Measurements from ENCODE around the gene MCF2L2. TPM values are rescaled to one million over a fixed set of nuclear protein-coding genes. Genes with fewer than 3 reads are reported as not detected.
"Not testable (repeated sequence)": the region's sequence is repeated elsewhere in the genome, so short reads cannot be mapped to it uniquely, and the experiment has no call there.

Gene MCF2L2
- polyA plus RNA-seq, 12 donors: 0.05 to 0.62 (median 0.38) TPM; not detected in 2

DNA sequence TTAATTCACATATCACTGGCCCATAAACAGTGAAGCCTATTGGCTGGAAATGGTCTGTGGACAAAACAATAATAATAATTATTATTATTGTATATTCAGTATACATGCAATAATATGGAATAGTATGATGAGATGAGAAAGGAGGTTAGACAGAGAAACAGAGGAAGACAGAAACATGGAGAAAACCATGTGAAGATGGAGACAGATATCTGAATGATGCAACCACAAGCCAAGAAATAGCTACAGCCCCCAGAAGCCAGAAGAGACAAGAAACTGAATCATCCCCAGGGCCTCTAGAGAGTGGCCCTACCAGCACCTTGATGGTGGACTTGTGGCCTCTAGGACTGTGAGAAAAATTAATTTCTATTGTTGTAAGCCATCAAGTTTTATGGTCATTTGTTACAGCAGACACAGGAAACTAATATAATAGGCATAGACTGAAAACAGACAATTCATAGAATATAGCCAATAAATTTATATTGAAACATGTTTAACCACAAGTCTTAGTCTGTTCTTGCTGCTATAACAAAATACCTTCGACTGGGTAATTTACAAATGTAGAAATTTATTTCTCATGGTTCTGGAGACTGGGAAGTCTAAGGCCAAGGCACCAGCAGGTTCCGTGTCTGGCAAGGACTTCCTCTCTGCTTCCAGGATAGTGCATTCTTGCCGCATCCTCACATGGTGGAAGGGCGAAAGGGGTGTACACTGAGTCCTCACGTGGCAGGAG, 31.6 kb downstream of the MCF2L2 start:
- no peak for DNase-seq

GRCh38 chr3:183394150-183394549, 34.3 kb downstream of the MCF2L2 start:
- DNase-seq: no peak

DNA sequence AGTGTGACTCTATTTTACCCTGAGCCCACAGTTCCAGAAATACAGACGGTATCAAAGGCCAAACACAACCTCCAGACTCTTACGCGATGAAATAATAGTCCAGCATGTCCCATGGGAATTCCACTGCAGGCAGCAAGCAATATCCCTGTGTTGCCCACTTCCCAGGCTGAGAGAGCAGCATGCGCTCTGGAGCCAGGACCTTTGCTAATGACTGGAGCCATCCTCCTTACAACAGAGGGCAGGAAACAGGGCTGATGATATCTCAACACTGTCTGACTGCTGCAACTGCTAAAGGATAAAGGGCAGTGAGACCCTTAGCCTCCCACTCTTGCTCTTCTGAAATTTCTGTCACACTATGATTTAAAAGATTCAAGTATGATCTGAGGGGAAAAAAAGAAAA, 34.8 kb downstream of the MCF2L2 start:
- no peak for DNase-seq

DNA sequence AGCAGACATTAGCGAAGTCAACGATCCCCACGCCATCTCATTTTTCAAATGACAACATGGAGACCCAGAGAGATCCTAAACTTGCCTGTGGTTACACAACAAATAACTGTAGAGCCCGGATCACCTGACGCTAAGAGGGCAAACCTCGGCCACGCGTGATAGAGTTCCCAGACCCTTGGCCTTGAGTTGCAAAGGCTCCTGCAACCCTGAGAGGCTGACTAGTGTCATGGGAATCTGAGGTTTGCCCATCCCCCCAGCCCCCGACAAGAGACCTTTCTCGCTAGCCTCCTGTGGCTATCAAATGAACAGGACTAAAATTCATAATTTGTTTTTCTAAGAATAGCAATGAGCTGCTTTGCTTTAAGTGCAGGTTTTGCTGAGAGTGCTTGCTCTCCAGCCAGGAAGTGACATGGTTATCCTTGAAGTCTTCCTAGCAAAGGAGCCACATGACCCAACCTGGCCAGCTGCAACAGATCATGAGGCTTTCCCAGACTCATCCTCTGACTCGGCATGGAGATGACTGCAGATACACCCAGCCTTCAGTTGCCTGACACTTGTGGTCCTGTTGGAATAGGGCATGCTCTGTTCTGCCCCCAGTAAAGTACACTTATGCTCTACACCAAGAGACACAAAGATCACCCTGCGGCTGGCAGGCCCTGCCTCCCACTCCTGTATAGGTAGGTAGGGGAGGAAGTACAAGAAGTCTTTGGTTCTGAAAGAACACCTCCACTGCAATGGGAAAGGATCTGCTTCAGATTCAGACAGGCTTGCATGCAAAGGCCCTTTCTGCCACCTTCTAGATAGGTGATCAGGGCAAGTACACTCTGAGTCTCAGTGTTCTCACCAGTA, 36.0 kb downstream of the MCF2L2 start:
- no peak for DNase-seq

DNA sequence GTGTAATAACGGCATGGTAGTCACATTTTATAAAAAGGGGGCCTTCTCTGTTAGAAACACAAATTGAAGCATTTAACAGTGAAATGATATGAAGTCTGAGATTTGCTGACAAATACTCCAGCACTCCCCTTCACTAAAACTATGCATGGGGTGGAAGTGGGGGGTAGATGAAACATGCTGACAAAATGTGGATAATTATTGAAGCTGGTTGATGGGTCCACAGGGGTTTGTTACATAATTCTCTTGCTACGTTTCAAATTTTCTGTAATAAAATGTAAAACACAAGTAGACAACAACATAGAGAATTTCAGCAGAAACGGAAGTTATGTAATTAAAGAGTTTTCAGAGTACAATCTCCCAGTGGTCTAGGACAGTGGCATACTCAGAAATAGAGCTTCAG, 37.0 kb downstream of the MCF2L2 start:
- no peak for DNase-seq

GRCh38 chr3:183390844-183391243, 37.6 kb downstream of the MCF2L2 start:
- no peak for DNase-seq

GRCh38 chr3:183388213-183388895, 40.1 kb downstream of the MCF2L2 start:
- DNase-seq: no peak

DNA sequence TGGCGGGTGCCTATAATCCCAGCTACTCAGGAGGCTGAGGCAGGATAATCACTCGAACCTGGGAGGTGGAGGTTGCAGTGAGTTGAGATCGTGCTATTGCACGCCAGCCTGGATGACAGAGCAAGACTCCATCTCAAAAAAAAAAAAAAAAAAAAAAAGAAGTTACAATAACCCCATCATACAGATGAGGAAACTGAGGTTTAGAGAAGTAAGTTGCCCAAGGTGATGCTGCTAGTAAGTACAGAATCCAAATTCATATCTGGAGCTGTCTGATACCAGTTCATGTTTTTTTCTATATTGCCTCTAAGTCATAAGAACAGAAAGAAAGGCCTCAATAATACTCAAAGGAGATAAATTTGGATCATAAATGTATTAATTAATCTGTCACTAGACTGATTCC, 40.6 kb downstream of the MCF2L2 start:
- DNase-seq: no peak

DNA sequence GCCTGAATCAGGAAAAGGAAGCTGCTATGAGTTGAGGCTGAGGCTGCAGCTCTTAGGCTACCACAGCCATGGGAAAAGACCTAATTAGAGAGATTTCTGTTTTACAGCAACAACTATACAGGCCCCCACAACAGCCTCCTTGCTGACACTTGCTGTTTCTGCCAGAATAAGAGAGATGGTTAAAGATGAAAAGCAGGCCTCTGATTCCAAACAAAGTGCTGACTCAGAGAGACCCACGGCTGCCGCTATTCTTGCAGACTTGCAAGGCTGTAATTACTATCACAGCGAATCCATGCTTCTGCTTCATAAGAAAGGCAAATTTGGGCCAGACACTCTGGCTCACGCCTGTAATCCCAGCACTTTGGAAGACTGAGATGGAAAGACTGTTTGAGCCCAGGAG, 41.8 kb downstream of the MCF2L2 start:
- DNase-seq: no peak

GRCh38 chr3:183385698-183386613, 42.5 kb downstream of the MCF2L2 start:
- DNase-seq: peak; percentile 59

DNA sequence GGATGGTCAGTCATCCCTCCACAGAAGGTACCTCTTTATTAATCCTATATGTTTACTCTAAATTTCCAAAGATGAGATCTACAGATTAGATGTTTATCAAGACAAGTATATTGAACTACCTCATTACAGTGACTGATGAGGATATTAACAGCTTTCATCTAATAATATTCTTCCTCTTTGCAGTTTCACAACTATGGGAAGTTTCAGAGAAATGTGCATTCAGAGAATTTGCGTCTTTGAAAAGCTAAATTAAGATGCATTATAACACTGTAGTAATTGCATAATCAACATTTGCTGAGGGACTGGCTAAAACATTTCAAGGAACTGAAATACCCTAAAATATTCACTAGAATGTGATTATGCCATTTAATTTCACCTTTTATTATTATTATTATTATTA, 46.7 kb downstream of the MCF2L2 start:
- DNase-seq: no peak

- DNase-seq: no peak
These were observed 47.2 kb downstream of the MCF2L2 start for GRCh38 chr3:183381179-183381578.

DNA sequence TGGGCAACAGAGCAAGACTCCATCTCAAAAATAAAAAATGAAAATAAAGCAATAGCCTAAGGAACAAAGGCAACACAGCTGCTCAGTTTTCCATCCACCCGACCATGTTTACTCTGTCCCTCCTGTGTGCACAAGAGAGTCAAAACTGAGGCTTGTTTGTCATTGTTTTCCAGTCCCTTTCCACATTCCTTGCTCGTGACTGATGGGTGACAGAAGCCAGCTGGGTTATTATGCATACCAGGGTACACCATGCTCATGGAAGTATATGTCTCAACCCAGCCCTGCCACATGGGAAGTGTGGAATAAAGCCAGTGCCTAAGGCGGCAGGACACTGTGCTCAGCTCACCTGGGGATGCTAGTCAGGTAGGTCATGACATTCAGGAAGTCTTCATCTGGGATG, 49.5 kb downstream of the MCF2L2 start:
- DNase-seq: no peak

- DNase-seq: no peak
These were observed 49.9 kb downstream of the MCF2L2 start for GRCh38 chr3:183378545-183378944.

DNA sequence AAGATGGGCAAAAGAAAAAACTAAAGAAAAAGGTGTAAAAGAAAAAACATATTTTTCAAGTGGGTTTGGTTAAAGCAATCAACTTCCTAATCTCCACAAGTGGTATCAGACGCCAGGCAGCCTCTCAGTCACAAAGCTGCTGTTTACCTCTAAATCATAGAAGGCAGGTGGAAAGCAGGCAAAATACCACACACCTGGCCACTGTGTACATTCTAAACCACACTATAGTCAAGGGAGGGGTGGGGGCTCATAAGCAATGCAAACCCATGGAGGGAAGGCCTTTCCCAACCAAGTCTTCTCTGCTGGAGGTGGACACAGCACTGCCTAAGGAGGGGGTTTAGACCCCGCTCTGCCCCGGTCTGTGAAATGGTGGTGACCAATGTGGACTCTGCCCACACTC, 50.4 kb downstream of the MCF2L2 start:
- no peak for DNase-seq

- DNase-seq: no peak
These were observed 51.0 kb downstream of the MCF2L2 start for GRCh38 chr3:183377307-183377959.

DNA sequence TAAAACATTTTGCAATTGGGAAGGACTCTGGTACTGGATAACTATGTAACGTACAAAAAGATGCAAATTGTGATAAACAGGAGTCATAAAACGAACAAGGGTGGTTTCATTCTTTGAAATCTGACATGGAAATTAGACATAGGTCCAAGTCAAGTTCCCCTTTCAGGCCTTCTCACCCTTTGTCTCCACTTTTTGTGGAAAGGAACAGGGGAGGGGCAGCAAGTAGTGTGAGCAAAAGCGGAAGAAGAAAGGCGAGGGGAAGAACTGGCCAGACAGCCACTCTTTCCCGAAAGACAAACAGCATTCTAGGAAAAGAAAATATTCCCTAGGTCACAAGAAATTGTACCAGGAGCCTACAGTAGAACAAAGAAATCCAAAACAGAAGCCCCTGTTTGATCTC, 52.6 kb downstream of the MCF2L2 start:
- DNase-seq: no peak

DNA sequence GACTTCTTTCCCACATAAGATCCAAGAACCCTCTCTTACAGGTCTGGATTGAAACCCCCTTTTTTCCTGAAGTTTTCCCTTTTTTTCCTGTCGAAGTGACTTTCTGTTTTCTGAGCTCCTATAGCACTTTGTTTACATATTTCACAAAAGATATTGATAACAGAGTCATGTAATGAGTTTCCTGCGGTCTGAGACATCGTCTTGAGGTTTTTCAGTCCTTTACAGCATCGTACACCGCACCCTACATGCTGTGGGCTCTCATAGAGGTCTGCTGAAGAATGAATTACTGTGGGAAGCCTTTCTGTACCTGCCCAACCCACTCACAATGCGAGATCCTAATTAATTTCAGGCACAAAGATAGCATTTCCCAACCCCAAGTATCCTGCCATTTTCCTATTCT, 53.1 kb downstream of the MCF2L2 start:
- DNase-seq: no peak

DNA sequence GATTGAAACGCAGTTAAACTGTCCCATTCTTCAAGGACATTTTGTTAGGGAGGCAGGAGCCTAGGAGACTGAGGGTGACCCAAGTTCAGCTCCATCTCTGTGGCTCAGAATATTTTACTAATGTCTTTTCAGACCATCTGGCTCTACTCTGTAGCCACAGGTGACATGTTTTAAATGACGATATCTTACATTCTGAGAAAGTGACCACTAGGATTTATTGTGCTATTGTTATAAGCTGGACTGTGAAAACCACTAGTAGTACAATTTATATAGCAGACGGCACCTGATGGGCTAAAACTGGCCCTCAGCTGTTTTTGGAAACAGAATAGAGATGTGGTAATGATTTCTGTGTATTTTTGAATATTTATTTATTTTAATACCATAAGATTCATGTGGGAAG, 55.5 kb downstream of the MCF2L2 start:
- no peak for DNase-seq

DNA sequence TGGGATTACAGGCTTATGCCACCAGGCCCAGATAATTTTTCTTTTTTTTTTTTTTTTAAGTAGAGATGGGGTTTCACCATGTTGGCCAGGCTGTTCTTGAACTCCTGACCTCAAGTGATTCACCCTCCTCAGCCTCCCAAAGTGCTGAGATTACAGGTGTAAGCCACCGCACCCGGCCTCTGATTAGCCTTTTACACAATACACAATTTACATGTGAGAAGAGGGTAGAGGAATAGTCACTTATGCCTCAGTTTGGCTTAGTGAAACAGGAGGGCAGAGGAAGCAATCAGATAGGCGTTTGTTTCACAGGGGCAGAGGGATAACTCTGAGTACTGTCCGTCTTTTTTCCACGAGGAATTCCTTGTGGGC, 56.8 kb downstream of the MCF2L2 start:
- DNase-seq: not testable (repeated sequence)

- DNase-seq: no peak
These were observed 58.0 kb downstream of the MCF2L2 start for GRCh38 chr3:183370391-183370790.

Measured in muscle of arm (tissue), 12 donors.